ENCODE results near the gene PGBD5. TPM values are rescaled to one million over a fixed set of nuclear protein-coding genes. Genes with fewer than 3 reads are reported as not detected.

PGBD5 gene
- total and polyA plus RNA-seq, 5 donors from 2014 or later = not detected

GRCh38 chr1:230342699-230343098 is 83.4 kb downstream of the PGBD5 start:
- ATAC-seq (ENCODE audit: low read depth in 2 of 2) (no peak), DNase-seq (no peak)
- H3K27ac ChIP-seq (ENCODE audit: insufficient read depth, low read length, poor library complexity, severe bottlenecking) = no peak overlapping the region
- H3K4me3 Mint-ChIP-seq = no peak overlapping the region
- no peaks in the 10 kb centered on the region for H3K36me3 ChIP-seq (ENCODE audit: control insufficient read depth, insufficient read depth, low read length)
- no peaks in the 10 kb centered on the region for H3K4me1 ChIP-seq (ENCODE audit: control insufficient read depth, insufficient read depth, low read length, poor library complexity, severe bottlenecking)
- H3K36me3 Mint-ChIP-seq = no peaks in the 10 kb centered on the region
- peaks cover 2% of the 10 kb centered on the region for H3K27me3 ChIP-seq (ENCODE audit: control insufficient read depth, insufficient read depth, low read length)
- H3K27me3 Mint-ChIP-seq = peaks cover 7% of the 10 kb centered on the region
- H3K9me3 ChIP-seq (ENCODE audit: control insufficient read depth in 2 of 2, low read length in 2 of 2) = no peaks in the 10 kb centered on the region
- H3K4me3 ChIP-seq (ENCODE audit: low read depth, low read length) = no peak overlapping the region
- H3K27ac Mint-ChIP-seq = no peak overlapping the region
- H3K4me1 Mint-ChIP-seq = no peaks in the 10 kb centered on the region
- peaks cover 0 to 2% (median 0%) of the 10 kb centered on the region in 7 donors for H3K9me3 Mint-ChIP-seq

DNA sequence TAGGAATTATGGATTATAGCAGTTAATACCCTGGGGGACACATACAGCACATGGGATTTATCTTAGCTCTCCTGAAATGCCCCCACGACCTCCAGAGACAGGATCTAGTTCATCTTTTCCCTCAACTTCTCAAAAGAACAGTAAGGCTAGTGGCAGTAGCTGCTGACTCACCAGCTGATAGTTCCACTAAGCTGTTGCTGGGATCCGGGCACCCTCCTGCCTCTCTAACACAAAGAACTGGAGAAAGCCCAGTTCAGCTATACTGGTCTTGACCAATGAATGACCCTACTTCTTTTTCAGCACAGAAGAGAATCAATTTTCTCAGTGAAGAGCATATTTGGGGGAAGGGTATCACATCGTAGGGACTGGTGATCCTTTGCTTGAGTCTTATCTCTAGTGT is 84.1 kb downstream of the PGBD5 start:
- H3K27me3 Mint-ChIP-seq = peaks cover 7% of the 10 kb centered on the region
- peaks cover 2% of the 10 kb centered on the region for H3K27me3 ChIP-seq (ENCODE audit: control insufficient read depth, insufficient read depth, low read length)
- no peak for ATAC-seq (ENCODE audit: low read depth in 2 of 2)
- peaks cover 0 to 2% (median 0%) of the 10 kb centered on the region in 7 donors for H3K9me3 Mint-ChIP-seq
- H3K4me1 ChIP-seq (ENCODE audit: control insufficient read depth, insufficient read depth, low read length, poor library complexity, severe bottlenecking) = no peaks in the 10 kb centered on the region
- no peaks in the 10 kb centered on the region for H3K36me3 Mint-ChIP-seq
- H3K9me3 ChIP-seq (ENCODE audit: control insufficient read depth in 2 of 2, low read length in 2 of 2) = no peaks in the 10 kb centered on the region
- no peak overlapping the region for H3K27ac Mint-ChIP-seq
- no peaks in the 10 kb centered on the region for H3K4me1 Mint-ChIP-seq
- no peak overlapping the region for H3K27ac ChIP-seq (ENCODE audit: insufficient read depth, low read length, poor library complexity, severe bottlenecking)
- no peak for DNase-seq
- H3K4me3 Mint-ChIP-seq = no peak overlapping the region
- no peak overlapping the region for H3K4me3 ChIP-seq (ENCODE audit: low read depth, low read length)
- no peaks in the 10 kb centered on the region for H3K36me3 ChIP-seq (ENCODE audit: control insufficient read depth, insufficient read depth, low read length)

GRCh38 chr1:230341162-230341546 is 85.0 kb downstream of the PGBD5 start:
- no peak for DNase-seq

DNA sequence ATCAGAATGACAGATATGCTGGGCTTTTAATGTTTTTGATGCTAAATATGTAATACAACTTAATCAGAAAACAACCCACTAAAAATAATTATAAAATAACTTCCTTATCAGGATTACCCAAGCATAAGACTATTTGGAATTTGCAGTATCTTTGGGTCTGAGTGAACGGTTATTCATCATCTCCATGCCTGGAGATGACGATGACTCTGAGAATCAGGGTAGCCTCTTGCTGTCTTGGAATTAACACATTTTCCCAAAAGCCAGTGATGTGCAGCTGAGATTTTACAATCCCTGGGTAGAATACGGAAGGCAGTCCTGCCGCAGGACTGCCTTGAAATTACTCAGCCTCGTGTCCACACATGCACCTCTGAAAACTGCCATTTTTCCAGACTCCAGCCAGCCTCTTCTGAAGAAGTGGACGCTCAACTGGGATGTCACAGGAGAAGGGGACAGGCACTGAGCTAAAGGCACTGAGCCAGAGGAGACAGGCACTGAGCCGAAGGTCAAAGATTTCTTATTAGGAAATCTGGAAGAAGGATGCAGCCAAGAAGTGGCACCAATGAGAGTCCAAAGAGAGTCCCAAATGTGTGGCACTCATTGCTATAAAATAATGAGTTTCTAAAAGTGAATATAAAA is 85.5 kb downstream of the PGBD5 start:
- Histone ChIP-seq H3K4me1 (ENCODE audit: control insufficient read depth, insufficient read depth, low read length, poor library complexity, severe bottlenecking) (no peaks in the 10 kb centered on the region), H3K27ac (ENCODE audit: insufficient read depth, low read length, poor library complexity, severe bottlenecking) (no peak overlapping the region), H3K4me3 (ENCODE audit: low read depth, low read length) (no peak overlapping the region), H3K27me3 (ENCODE audit: control insufficient read depth, insufficient read depth, low read length) (peaks cover 5% of the 10 kb centered on the region), H3K9me3 (ENCODE audit: control insufficient read depth in 2 of 2, low read length in 2 of 2) (no peaks in the 10 kb centered on the region), H3K36me3 (ENCODE audit: control insufficient read depth, insufficient read depth, low read length) (no peaks in the 10 kb centered on the region)
- DNase-seq (no peak), ATAC-seq (ENCODE audit: low read depth in 2 of 2) (no peak)
- H3K4me3 Mint-ChIP-seq = no peak overlapping the region
- H3K27me3 Mint-ChIP-seq = peaks cover 7% of the 10 kb centered on the region
- no peaks in the 10 kb centered on the region for H3K36me3 Mint-ChIP-seq
- no peaks in the 10 kb centered on the region for H3K4me1 Mint-ChIP-seq
- H3K9me3 Mint-ChIP-seq = peaks cover 0 to 2% (median 0%) of the 10 kb centered on the region in 7 donors
- no peak overlapping the region for H3K27ac Mint-ChIP-seq

More at GRCh38 chr1:230341162-230341546, 85.0 kb downstream of the PGBD5 start:
- Histone ChIP-seq H3K9me3 (ENCODE audit: control insufficient read depth in 2 of 2, low read length in 2 of 2) (no peaks in the 10 kb centered on the region), H3K36me3 (ENCODE audit: control insufficient read depth, insufficient read depth, low read length) (no peaks in the 10 kb centered on the region), H3K27me3 (ENCODE audit: control insufficient read depth, insufficient read depth, low read length) (peaks cover 5% of the 10 kb centered on the region), H3K27ac (ENCODE audit: insufficient read depth, low read length, poor library complexity, severe bottlenecking) (no peak overlapping the region), H3K4me3 (ENCODE audit: low read depth, low read length) (no peak overlapping the region), H3K4me1 (ENCODE audit: control insufficient read depth, insufficient read depth, low read length, poor library complexity, severe bottlenecking) (no peaks in the 10 kb centered on the region)
- Mint-ChIP-seq H3K27ac (no peak overlapping the region), H3K9me3 (peaks cover 0 to 2% (median 0%) of the 10 kb centered on the region in 7 donors), H3K4me1 (no peaks in the 10 kb centered on the region), H3K27me3 (peaks cover 7% of the 10 kb centered on the region), H3K4me3 (no peak overlapping the region), H3K36me3 (no peaks in the 10 kb centered on the region)
- no peak for ATAC-seq (ENCODE audit: low read depth in 2 of 2)

DNA sequence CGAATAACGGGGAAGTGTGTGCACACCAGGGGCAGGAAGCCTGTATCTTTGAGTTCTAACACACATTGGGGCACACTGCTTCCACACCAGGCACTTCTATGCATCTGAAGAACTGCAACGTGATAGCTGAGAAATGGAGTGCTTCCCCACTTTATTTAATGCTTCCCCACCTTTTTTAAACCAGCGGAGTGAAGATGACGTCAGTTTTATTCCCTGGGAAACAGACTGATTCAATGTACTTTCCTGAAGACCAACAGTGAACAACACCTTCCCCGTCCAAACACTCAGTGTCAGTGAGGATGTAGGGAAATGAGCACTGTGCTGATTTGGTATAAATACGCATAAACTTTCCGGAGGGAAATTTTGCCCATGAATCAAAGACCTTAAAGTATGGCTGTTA is 87.1 kb downstream of the PGBD5 start:
- H3K27ac ChIP-seq (ENCODE audit: insufficient read depth, low read length, poor library complexity, severe bottlenecking) = no peak overlapping the region
- no peaks in the 10 kb centered on the region for H3K9me3 ChIP-seq (ENCODE audit: control insufficient read depth in 2 of 2, low read length in 2 of 2)
- H3K4me3 Mint-ChIP-seq = no peak overlapping the region

GRCh38 chr1:230337266-230337665 is 88.9 kb downstream of the PGBD5 start:
- Mint-ChIP-seq H3K4me1 (no peaks in the 10 kb centered on the region), H3K36me3 (no peaks in the 10 kb centered on the region), H3K27me3 (peaks cover 9% of the 10 kb centered on the region), H3K27ac (no peak overlapping the region), H3K4me3 (no peak overlapping the region), H3K9me3 (no peaks in the 10 kb centered on the region)
- Histone ChIP-seq H3K36me3 (ENCODE audit: control insufficient read depth, insufficient read depth, low read length) (no peaks in the 10 kb centered on the region), H3K4me1 (ENCODE audit: control insufficient read depth, insufficient read depth, low read length, poor library complexity, severe bottlenecking) (no peaks in the 10 kb centered on the region), H3K27ac (ENCODE audit: insufficient read depth, low read length, poor library complexity, severe bottlenecking) (no peak overlapping the region), H3K9me3 (ENCODE audit: control insufficient read depth in 2 of 2, low read length in 2 of 2) (no peaks in the 10 kb centered on the region), H3K4me3 (ENCODE audit: low read depth, low read length) (no peak overlapping the region), H3K27me3 (ENCODE audit: control insufficient read depth, insufficient read depth, low read length) (peaks cover 5% of the 10 kb centered on the region)
- ATAC-seq (ENCODE audit: low read depth in 2 of 2) (no peak), DNase-seq (no peak)

More for the DNA sequence above, 87.1 kb downstream of the PGBD5 start:
- Histone ChIP-seq H3K27me3 (ENCODE audit: control insufficient read depth, insufficient read depth, low read length) (peaks cover 5% of the 10 kb centered on the region), H3K4me3 (ENCODE audit: low read depth, low read length) (no peak overlapping the region), H3K36me3 (ENCODE audit: control insufficient read depth, insufficient read depth, low read length) (no peaks in the 10 kb centered on the region), H3K4me1 (ENCODE audit: control insufficient read depth, insufficient read depth, low read length, poor library complexity, severe bottlenecking) (no peaks in the 10 kb centered on the region)
- H3K36me3 Mint-ChIP-seq = no peaks in the 10 kb centered on the region
- no peaks in the 10 kb centered on the region for H3K9me3 Mint-ChIP-seq
- DNase-seq (no peak), ATAC-seq (ENCODE audit: low read depth in 2 of 2) (no peak)
- H3K27me3 Mint-ChIP-seq = peaks cover 12% of the 10 kb centered on the region
- H3K27ac Mint-ChIP-seq = no peak overlapping the region
- H3K4me1 Mint-ChIP-seq = no peaks in the 10 kb centered on the region

- DNase-seq = no peak
- no peak overlapping the region for H3K27ac ChIP-seq (ENCODE audit: insufficient read depth, low read length, poor library complexity, severe bottlenecking)
- Mint-ChIP-seq H3K9me3 (no peaks in the 10 kb centered on the region), H3K4me1 (no peaks in the 10 kb centered on the region), H3K36me3 (no peaks in the 10 kb centered on the region), H3K27ac (no peak overlapping the region), H3K4me3 (no peak overlapping the region), H3K27me3 (peaks cover 5% of the 10 kb centered on the region)
- ATAC-seq (ENCODE audit: low read depth in 2 of 2) = no peak
- no peaks in the 10 kb centered on the region for H3K36me3 ChIP-seq (ENCODE audit: control insufficient read depth, insufficient read depth, low read length)
- no peaks in the 10 kb centered on the region for H3K4me1 ChIP-seq (ENCODE audit: control insufficient read depth, insufficient read depth, low read length, poor library complexity, severe bottlenecking)
- H3K27me3 ChIP-seq (ENCODE audit: control insufficient read depth, insufficient read depth, low read length) = peaks cover 5% of the 10 kb centered on the region
- no peaks in the 10 kb centered on the region for H3K9me3 ChIP-seq (ENCODE audit: control insufficient read depth in 2 of 2, low read length in 2 of 2)
- H3K4me3 ChIP-seq (ENCODE audit: low read depth, low read length) = no peak overlapping the region
These were observed 90.1 kb downstream of the PGBD5 start for GRCh38 chr1:230335861-230336522.

GRCh38 chr1:230334447-230334837 is 91.7 kb downstream of the PGBD5 start:
- Mint-ChIP-seq H3K27ac (no peak overlapping the region), H3K27me3 (peaks cover 5% of the 10 kb centered on the region), H3K4me3 (no peak overlapping the region), H3K9me3 (no peaks in the 10 kb centered on the region), H3K36me3 (no peaks in the 10 kb centered on the region), H3K4me1 (no peaks in the 10 kb centered on the region)
- no peaks in the 10 kb centered on the region for H3K4me1 ChIP-seq (ENCODE audit: control insufficient read depth, insufficient read depth, low read length, poor library complexity, severe bottlenecking)
- DNase-seq (no peak), ATAC-seq (ENCODE audit: low read depth in 2 of 2) (no peak)
- H3K36me3 ChIP-seq (ENCODE audit: control insufficient read depth, insufficient read depth, low read length) = no peaks in the 10 kb centered on the region
- no peak overlapping the region for H3K27ac ChIP-seq (ENCODE audit: insufficient read depth, low read length, poor library complexity, severe bottlenecking)
- H3K4me3 ChIP-seq (ENCODE audit: low read depth, low read length) = no peak overlapping the region
- peaks cover 5% of the 10 kb centered on the region for H3K27me3 ChIP-seq (ENCODE audit: control insufficient read depth, insufficient read depth, low read length)
- no peaks in the 10 kb centered on the region for H3K9me3 ChIP-seq (ENCODE audit: control insufficient read depth in 2 of 2, low read length in 2 of 2)
